GM21619 (cell line): ENCODE results near the gene FAM3B.

ENCODE experiments used
- ATAC-seq: cut with Tn5 transposase; IDR thresholded peaks from one replicate; pipeline ENCODE4 v1.9.1; 2021; ENCODE audit not compliant: unreplicated experiment

FAM3B gene

GRCh38 chr21:41318218-41318617, 1.6 kb downstream of the FAM3B start:
- ATAC-seq = no peak

DNA sequence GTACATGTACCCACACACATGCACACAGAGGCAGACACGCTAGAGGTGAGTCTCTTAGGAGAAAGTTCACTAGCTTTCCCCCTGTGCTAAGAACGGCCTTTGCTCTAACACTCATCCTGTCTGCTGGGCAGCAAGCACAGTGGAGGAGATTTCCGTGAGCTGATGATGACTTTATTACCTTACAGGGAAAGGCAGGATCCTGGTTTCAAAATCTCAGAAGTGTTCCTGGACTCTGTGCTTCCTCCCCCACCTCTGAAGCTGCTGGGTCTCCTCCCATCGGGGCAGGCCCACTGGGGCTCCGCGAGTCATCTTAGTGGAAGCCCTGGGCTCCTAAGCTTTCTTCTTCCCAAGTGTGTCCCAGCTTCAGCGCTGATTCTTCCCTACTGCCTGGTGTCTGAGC, 2.7 kb downstream of the FAM3B start:
- ATAC-seq = no peak

DNA sequence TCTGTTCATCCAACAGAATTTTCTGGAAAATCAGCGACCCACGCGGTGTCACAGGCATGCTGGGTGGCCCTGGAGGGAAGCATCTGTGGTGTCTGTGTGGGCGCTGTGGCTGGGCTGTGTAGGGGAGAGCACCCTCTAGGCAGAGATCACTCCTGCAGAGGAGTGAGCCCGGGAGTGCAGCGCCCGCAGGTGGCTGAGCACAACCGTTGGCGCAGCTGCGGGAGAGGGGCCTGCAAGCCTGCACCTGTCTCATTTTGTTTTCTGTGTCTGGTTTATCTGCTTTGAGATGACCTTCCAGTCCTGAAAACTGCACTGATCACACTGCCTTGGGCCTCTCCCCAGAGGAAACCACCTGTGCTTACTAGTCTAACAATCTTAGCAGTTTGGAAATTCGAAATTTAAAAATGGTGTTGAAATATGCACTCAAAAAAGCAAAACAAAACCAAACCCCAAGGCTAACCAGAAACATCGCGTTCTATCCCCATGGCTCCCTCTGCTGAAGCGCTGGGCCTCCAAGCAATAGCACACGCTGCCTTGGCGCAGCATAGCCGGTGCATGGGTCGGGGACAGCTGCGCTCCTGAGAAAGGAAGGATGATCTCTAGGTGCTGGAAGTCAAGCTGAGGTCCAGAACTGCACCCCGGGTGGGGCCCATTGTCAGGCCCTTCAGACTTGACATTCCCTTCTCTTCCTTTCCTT, 4.8 kb downstream of the FAM3B start:
- no peak for ATAC-seq

- no peak for ATAC-seq
Observed at GRCh38 chr21:41321908-41322495, 5.4 kb downstream of the FAM3B start.

- ATAC-seq = no peak
Observed at GRCh38 chr21:41322496-41323382, 6.1 kb downstream of the FAM3B start.

- no peak for ATAC-seq
Observed at GRCh38 chr21:41325138-41325912, 8.7 kb downstream of the FAM3B start.

GRCh38 chr21:41326414-41327080, 9.9 kb downstream of the FAM3B start:
- ATAC-seq = no peak

- ATAC-seq = no peak
Observed at GRCh38 chr21:41327753-41328152, 11.2 kb downstream of the FAM3B start.

DNA sequence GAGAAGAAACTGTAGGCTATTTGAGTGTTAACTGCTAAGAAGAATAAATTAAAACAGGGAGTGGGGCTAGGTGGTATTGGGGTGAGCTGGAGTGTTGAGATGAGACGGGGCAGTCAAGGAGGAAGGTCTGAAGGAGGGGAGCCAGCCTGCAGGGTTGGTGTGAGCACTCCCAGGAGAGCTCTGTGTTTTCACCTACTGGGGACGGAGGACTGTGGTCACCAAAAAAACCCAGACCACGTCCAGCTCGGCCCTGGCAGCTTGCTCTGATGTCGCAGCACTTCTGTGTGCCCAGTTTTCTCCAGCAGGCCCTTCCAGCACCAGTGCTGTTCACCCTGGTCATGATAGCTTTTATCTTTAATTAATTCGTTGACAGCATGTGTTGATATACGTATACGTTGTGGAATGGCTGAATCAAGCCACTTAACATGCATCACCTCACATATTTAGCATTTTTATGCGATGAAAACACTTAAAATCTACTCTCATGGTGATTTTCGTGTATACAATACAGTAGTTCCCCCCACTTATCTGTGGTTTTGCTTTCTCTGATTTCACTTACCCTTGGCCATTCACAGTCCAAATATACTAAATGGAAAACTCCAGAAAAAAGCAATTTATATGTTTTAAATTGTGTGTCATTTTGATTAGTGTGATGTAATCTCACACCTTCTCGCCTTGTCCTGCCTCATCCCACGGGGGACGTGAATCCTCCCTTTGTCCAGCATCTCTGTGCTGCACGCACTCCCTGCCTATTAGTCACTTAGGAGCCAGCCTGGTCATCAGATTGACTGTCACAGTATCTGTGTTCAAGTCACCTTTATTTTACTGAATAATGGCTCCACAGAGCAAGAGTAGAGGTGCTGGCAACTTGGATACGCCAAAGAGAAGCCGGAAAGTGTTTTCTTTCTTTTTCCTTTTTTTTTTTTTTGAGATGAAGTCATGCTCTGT, 12.3 kb downstream of the FAM3B start:
- ATAC-seq = no peak

DNA sequence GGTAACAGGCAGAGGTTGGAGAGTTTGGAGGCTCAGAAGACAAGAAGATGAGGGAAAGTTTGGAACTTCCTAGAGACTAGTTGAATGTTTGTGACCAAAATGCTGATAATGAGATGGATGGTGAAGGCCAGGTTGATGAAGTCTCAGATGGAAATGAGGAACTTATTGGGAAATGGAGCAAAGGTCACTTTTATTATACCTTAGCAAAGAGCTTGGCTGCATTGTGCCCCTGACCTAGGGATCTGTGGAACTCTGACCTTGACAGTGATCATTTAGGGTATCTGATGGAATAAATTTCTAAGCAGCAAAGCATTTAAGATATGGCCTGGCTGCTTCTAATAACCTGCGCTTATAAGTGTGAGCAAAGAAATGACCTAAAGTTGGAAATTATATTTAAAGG, 17.2 kb downstream of the FAM3B start:
- no peak for ATAC-seq

DNA sequence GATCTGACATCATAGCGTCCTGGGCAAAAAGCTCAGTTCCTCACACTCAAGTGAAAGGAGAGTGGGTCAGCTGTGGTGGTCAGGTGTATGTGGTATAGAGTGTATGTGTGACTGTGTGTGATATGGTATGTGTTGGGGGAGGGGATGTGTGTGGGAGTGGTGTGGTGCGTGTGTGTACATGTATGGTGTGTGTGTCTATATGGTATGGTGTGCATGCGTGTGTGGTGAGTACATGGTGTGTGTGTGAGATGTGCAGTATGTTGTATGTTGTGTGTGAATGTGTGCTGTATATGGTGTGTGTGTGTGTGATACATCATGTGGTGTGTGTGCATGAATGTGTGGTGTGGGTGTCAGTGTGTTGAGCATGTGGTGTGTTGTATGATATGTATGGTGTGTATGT, 20.9 kb downstream of the FAM3B start:
- ATAC-seq = no peak

GRCh38 chr21:41338455-41338854, 21.9 kb downstream of the FAM3B start:
- ATAC-seq = no peak

- ATAC-seq = no peak
Observed at GRCh38 chr21:41342035-41342434, 25.4 kb downstream of the FAM3B start.

GRCh38 chr21:41344146-41344545, 27.5 kb downstream of the FAM3B start:
- ATAC-seq = no peak

DNA sequence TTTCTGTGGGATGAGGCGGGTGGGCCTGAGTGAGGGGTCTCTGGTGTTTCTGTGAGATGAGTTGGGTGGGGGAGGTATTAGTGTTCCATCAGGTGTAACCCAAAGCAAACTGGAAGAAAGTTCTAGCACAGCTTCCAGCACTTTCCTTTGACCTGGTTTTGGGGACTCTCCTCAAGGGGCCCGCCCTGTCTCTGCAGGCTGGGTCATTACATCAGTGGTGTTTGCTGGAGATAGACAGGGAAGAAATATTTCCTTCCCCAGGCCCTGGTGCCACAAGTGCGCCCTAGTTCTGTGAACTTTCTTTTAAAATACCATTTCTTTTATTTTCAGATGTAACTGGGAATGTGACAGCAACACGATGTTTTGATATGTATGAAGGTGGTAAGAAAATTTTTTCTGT, 28.8 kb downstream of the FAM3B start:
- no peak for ATAC-seq

DNA sequence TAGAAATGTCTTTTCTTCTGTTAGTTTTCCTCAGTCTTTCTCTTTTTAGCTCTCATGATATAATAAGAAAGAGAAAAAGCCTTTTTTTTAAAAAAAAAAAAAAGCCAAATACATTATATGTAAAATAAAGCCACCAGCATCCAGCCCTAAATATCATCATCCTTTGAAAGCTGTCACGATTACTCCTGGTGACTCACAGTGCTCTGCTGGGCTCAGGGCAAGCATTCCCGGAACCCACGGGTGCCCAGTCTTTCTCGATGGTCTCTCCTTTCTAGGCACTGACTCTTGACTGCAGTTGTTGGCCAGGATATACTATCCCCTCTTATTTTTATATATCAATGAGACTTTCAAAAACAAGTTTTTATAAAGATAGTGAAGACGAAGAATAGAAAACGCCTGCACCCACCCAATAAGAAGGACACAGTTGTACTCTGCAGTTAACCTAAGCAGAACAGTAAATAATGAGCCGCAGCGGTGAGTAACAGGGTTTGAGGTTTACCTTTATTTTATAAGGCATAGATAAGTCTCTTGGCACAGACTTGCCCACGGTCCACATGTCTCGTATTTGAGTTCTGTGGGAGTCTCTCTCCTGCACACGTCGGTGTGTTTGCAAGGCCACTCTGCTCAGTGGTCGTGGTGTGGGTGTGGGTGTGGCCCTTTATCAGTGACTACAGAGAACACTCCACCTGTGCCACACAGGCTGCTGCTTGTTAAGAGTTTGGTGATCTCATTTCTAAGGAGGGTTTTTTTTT, 29.5 kb downstream of the FAM3B start:
- ATAC-seq = no peak

DNA sequence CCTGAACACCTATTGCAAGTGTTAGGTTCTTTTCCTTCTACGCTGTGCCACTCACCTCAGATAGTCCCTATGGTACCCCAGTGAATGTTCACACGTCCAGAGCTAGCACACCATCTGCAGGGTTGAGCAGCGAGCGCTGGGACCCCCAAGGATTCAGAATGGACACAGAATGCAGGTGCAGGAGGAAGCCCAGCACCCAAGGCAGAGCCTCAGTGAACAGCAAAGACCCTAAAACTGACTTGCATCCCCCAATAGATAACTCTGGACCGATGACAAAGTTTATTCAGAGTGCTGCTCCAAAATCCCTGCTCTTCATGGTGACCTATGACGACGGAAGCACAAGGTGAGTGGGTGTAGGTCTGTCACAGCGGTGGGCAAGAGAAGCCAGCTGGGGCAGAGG, 30.2 kb downstream of the FAM3B start:
- no peak for ATAC-seq

GRCh38 chr21:41348434-41348833, 31.8 kb downstream of the FAM3B start:
- ATAC-seq = no peak

DNA sequence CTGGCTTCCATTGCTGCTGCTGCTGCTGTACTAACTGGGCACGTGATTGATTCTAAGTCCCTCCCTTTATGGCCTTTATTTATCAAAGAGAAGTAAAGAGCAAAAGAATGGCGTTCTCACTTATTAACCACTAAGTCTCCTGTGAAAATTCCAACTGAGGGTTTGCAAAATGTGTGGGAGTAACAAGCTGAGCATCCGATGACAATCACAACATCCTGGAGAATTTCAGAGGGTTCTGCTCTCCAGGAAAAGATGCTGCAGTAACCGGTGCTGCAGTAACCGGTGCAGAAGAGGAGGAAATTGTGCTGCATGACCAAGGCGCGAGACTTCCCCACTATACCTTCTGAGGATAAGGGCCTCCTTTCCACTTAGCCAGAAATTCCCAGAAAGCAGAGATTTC, 32.5 kb downstream of the FAM3B start:
- ATAC-seq = no peak
